ENCODE data around the gene CCR5AS.
"Not testable (repeated sequence)": the region's sequence is repeated elsewhere in the genome, so short reads cannot be mapped to it uniquely, and the experiment has no call there.

CCR5AS gene

DNA sequence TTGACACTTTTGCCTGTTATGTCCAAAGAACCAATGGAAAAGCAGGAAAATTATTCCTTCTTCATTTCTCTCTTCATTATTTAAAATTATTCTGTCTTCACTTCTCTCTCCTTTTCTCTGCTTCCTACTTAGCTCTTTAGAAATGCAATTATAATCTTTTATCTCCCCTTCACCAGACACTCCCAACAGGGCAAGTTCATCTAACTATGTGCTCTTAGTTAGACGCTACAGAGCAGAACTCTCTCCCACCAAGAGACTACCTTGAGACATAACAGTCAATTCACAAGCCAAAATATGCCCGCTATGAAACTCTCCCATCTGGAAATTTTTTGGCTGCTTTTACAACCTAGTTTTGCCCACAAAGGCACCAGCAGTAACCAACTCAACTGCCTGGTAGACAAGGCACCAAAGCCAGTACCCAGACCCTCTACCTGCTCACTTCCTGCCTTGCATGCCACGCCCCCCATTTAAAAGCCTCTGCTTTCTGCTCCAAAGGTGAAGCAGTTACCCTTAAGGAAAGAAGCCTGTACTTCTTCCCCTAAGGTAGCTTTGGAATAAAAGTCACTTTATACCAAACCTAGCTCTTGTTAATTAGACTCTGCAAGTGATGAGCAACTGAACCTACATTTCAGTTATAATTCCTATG is 28.3 kb upstream of the CCR5AS start:
- Mint-ChIP-seq H3K27ac (no peak overlapping the region), H3K4me1 (peaks cover under 1% of the 10 kb centered on the region)

DNA sequence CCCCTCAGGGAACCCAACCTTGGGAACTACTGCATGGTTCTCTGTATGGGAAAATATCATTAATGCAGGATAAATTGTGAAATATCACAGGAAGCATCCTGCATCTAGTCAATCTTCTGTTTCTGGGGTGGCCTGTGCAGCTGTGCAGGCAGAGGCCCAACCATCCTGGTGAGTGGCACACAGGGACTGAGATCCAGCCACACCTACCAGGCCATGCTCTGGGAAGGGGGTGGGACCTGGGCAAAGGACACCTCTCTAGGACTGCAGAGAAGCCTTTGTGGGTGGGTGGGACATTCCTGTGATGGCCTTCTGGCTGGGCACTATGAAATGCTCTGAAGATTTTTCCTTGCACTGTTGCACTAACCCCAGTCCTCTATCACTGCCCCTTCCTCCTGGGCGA is 27.0 kb upstream of the CCR5AS start:
- Mint-ChIP-seq H3K9me3 (peaks cover 7% of the 10 kb centered on the region), H3K27me3 (no peaks in the 10 kb centered on the region), H3K4me3 (no peak overlapping the region), H3K4me1 (no peaks in the 10 kb centered on the region), H3K27ac (no peak overlapping the region), H3K36me3 (peaks cover 7% of the 10 kb centered on the region)

More for the DNA sequence above, 28.3 kb upstream of the CCR5AS start:
- H3K4me3 Mint-ChIP-seq: no peak overlapping the region
- H3K36me3 Mint-ChIP-seq: peaks cover 7% of the 10 kb centered on the region
- H3K9me3 Mint-ChIP-seq: peaks cover 7% of the 10 kb centered on the region
- no peaks in the 10 kb centered on the region for H3K27me3 Mint-ChIP-seq

DNA sequence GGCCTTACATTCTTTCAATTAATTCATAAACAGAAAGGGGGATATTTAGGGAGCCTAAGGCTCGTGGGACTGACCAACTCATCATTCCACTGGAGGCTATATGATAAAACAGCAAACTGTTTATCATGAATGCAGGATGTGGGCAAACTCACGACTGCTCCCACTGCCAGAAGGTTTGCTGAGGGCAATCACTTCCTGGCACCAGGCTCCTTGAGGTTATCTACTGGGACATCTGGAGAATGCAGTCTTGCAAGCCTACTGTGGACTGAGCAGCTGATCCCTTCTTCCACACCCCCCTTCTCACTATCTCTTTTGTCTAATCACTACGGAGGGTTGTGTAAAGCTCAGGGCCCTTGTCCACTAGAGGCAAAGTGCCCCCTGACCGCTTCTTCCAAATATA is 26.3 kb upstream of the CCR5AS start:
- not testable (repeated sequence) for H3K4me3 Mint-ChIP-seq, H3K27ac Mint-ChIP-seq, H3K4me1 Mint-ChIP-seq

DNA sequence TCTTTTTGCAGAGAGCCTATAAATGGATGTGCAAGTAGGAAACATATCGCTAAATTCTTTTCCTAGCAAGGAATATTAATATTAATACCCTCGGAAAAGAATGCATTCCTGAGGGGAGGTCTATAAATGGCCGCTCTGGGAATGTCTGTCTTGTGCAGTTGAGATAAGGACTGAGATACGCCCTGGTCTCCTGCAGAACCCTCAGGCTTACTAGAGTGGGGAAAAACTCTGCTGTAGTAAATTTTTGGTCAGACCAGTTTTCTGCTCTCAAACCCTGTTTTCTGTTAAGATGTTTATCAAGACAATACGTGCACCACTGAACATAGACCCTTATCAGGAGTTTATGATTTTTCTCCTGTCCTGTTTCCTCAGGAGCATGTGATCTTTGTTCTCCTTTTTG is 25.0 kb upstream of the CCR5AS start:
- H3K4me3 Mint-ChIP-seq, H3K4me1 Mint-ChIP-seq, H3K9me3 Mint-ChIP-seq, H3K27me3 Mint-ChIP-seq, H3K36me3 Mint-ChIP-seq, H3K27ac Mint-ChIP-seq: not testable (repeated sequence)

More for the DNA sequence above, 26.3 kb upstream of the CCR5AS start:
- not testable (repeated sequence) for H3K27me3 Mint-ChIP-seq, H3K36me3 Mint-ChIP-seq, H3K9me3 Mint-ChIP-seq

DNA sequence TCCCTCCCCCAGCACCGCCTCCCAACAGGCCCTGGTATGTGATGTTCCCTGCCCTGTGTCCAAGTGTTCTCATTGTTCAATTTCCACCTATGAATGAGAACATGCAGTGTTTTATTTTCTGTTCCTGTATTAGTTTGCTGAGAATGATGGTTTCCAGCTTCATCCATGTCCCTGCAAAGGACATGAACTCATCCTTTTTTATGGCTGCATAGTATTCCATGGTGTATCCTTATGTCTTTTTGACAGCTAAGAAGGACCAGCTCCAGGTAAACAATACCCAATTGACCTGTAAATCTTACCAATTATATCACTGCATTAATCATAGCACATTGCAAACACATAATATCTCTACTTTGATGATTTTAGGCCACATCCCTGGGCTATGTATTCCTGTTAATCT is 24.0 kb upstream of the CCR5AS start:
- H3K27me3 Mint-ChIP-seq, H3K4me3 Mint-ChIP-seq, H3K27ac Mint-ChIP-seq, H3K9me3 Mint-ChIP-seq, H3K36me3 Mint-ChIP-seq, H3K4me1 Mint-ChIP-seq: not testable (repeated sequence)

DNA sequence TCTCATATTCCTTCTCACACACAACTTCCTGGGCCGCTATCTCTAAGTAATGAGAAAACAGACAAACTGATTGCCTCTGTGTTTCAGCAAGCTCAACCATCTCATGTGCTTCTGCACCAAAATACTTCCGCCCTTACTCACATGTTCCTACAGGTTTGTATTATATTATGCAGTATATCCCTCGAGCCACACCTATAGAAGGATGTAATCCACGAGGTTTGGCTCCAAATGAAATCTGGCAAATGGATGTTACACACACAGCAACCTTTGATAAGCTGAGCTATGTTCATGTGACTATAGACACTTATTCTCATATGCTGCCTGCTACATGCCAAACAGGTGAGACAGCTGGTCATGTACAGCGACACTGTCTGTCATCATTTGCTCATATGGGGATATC is 22.8 kb upstream of the CCR5AS start:
- Mint-ChIP-seq H3K4me3 (no peak overlapping the region), H3K9me3 (peaks cover 7% of the 10 kb centered on the region), H3K36me3 (peaks cover 7% of the 10 kb centered on the region), H3K27ac (no peak overlapping the region), H3K27me3 (no peaks in the 10 kb centered on the region), H3K4me1 (peaks cover 4% of the 10 kb centered on the region)

DNA sequence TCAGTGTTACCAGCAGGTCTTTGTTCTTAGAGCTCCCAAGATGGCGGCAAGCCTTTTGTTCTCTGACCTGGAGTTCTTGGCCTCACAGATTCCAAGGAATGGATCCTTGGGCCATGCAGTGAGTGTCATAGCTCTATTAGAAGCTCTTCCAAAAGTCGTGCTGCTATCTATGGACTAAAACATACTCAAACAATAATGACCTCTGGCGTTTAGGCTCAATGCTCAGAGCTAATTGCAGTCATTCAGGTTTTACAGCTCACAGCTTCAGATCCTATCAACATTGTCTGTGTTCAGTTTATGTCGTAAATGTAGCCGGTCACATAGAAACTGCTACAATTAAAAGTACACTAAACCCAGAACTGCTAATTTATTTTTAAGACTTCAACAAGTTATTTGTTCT is 22.4 kb upstream of the CCR5AS start:
- no peaks in the 10 kb centered on the region for H3K27me3 Mint-ChIP-seq
- H3K9me3 Mint-ChIP-seq: peaks cover 7% of the 10 kb centered on the region
- H3K4me3 Mint-ChIP-seq: no peak overlapping the region
- peaks cover 7% of the 10 kb centered on the region for H3K36me3 Mint-ChIP-seq
- peaks cover 4% of the 10 kb centered on the region for H3K4me1 Mint-ChIP-seq
- no peak overlapping the region for H3K27ac Mint-ChIP-seq

DNA sequence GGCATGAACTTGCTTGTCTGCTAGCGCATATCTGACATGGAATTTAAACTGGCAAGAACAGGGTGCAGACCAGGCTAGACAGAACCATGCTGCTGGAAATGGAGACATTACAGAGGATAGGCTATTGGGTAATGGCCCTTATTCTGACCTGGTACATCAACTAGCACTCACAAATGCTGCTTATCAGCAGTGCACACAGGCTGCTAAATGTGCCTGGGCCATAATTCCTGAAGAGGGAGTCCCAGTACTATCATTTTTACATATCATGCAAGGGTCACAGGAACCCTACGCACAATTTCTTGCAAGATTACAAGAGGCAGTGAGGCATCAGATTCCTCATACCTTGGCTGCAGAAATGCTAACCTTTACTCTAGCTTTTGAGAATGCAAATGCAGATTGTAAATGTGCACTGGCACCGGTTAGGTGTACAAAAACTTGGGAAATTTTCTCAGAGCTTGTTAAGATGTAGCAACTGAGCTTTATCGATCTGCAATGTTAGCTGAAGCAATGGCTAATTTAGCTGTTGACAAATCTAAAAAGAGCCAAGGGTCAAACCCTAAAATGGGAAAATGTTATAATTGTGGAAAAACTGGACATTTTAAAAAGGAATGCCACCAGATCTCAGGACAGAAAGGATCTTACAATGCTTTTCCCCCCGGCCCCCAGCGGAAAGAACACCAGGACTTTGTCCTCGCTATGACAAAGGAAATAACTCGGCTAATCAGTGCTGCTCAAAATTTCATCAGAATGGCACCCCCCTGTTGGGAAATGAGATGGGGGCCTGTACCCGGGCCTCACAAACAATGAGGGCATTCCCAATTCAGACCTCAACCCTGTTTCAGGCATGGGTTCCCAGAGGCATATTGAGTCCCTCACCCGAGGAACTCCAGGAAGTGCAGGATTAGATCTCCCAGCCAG is 21.3 kb upstream of the CCR5AS start:
- Mint-ChIP-seq H3K9me3 (peaks cover 7% of the 10 kb centered on the region), H3K27me3 (no peaks in the 10 kb centered on the region), H3K4me3 (no peak overlapping the region), H3K27ac (no peak overlapping the region), H3K36me3 (peaks cover 7% of the 10 kb centered on the region), H3K4me1 (peaks cover 4% of the 10 kb centered on the region)

DNA sequence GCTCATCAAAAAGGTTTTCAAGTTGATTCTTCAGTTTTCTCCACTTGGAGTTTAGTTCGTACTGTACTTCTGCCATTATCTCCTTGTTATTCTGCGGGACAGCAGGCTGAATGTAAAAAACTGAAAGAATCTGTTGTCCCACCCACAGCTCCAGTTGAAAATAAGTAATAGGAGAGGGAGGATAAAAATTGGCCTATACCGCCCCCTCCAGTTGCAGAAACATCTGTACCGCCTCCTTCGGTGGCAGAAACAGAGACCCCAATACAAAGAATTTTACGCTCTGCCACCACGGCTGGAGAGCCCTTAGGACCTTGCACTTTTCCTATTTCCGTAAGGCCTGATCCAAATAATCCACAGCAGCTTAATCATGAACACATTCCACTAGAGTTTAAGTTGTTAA is 20.5 kb upstream of the CCR5AS start:
- not testable (repeated sequence) for H3K27ac Mint-ChIP-seq, H3K4me1 Mint-ChIP-seq, H3K36me3 Mint-ChIP-seq, H3K9me3 Mint-ChIP-seq, H3K4me3 Mint-ChIP-seq, H3K27me3 Mint-ChIP-seq

DNA sequence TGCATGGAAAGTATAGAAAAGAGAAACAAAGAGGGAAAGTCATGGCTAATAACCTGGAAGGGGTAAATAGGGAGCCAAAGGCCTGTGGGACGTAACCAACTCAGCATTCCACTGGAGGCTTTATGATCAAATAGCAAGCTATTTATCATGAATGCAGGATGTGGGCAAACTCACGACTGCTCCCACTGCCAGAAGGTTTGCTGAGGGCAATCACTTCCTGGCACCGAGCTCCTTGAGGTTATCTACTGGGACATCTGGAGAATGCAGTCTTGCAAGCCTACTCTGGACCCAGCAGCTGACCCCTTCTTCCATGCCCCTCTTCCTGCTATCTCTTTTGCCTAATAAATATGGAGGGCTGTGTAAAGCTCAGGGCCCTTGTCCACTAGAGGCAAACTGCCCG is 19.6 kb upstream of the CCR5AS start:
- not testable (repeated sequence) for H3K4me1 Mint-ChIP-seq, H3K27me3 Mint-ChIP-seq, H3K27ac Mint-ChIP-seq, H3K9me3 Mint-ChIP-seq, H3K36me3 Mint-ChIP-seq, H3K4me3 Mint-ChIP-seq

DNA sequence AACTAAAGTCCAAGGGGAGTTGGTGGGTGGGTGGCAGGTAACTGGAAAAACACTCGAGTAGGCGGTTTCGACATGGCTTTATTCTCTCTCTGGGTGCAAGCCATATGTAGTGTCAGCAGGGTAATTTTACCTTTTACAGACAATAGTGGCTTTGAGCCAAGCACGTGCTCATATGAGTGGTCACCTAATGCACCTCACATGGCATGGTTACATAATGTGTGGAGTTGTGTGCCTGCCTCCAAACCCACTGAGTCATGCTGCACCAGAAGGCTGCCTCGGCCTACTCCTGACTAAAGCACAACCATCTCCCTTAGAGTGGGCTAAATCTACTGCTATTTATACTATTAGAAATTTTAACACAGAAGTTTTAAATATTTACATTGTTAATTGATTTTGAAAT is 16.7 kb upstream of the CCR5AS start:
- peaks cover 4% of the 10 kb centered on the region for H3K4me1 Mint-ChIP-seq
- H3K4me3 Mint-ChIP-seq: no peak overlapping the region
- no peak overlapping the region for H3K27ac Mint-ChIP-seq
- H3K9me3 Mint-ChIP-seq: no peaks in the 10 kb centered on the region
- no peaks in the 10 kb centered on the region for H3K27me3 Mint-ChIP-seq
- no peaks in the 10 kb centered on the region for H3K36me3 Mint-ChIP-seq

DNA sequence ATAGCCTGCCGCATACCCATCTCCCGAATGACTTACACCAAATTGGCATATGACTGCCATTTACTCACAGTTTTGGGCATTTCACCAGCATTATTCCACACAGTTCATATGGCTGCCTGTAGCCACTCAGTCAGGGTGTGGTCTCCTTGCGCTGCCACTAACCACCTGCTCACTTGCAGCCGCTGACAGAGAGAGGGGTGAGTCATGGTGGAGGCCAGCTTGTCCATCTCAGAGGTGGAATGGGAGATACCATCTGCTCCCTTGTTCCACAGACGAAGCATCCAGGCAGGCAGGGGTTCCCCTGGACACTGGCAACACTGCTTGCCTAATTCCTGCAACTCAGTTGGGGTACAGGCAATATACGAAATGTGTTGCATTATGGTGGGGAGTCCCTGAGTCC is 15.8 kb upstream of the CCR5AS start:
- Mint-ChIP-seq H3K9me3 (no peaks in the 10 kb centered on the region), H3K4me3 (no peak overlapping the region), H3K36me3 (no peaks in the 10 kb centered on the region), H3K27ac (no peak overlapping the region), H3K27me3 (no peaks in the 10 kb centered on the region), H3K4me1 (peaks cover 4% of the 10 kb centered on the region)

DNA sequence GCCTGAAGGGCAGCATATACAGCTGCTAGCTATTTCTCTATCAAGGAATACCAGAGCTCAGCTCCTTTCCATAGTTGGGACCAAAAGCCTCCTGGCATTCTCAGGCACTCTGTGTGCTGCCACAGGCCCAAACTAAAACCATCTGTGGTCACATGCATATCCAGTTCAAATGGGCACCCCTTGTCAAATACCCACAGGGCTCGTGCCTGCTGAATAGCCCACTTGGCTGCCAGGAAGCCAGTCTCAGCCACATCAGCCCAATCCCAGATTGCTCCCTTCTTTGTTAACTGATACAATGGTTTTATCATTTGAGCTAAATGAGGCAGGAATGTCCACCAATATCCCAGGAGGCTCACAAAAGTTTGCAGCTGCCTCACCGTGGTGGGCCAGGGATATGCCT is 14.1 kb upstream of the CCR5AS start:
- H3K4me3 Mint-ChIP-seq: no peak overlapping the region
- H3K36me3 Mint-ChIP-seq: no peaks in the 10 kb centered on the region
- peaks cover 7% of the 10 kb centered on the region for H3K4me1 Mint-ChIP-seq
- H3K9me3 Mint-ChIP-seq: no peaks in the 10 kb centered on the region
- no peak overlapping the region for H3K27ac Mint-ChIP-seq
- H3K27me3 Mint-ChIP-seq: no peaks in the 10 kb centered on the region

DNA sequence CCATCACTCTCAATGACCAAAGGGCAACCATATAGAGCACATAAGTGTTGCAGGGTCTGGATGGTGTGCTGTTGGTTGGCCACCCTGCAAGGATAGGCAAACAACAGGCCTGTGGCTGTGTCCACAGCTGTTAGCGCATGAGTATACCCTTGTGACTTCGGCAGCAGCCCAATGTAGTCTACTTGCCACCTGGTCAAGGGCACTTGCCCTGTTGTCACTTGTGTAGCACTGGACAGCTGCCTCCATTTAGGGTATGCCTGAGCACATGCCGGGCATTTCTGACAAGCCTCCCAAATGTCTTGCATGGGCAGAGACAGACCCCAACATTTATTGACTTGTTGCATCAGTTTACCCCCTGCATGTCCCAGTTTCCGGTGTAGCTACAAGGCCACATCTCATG is 12.9 kb upstream of the CCR5AS start:
- peaks cover 8% of the 10 kb centered on the region for H3K4me1 Mint-ChIP-seq

DNA sequence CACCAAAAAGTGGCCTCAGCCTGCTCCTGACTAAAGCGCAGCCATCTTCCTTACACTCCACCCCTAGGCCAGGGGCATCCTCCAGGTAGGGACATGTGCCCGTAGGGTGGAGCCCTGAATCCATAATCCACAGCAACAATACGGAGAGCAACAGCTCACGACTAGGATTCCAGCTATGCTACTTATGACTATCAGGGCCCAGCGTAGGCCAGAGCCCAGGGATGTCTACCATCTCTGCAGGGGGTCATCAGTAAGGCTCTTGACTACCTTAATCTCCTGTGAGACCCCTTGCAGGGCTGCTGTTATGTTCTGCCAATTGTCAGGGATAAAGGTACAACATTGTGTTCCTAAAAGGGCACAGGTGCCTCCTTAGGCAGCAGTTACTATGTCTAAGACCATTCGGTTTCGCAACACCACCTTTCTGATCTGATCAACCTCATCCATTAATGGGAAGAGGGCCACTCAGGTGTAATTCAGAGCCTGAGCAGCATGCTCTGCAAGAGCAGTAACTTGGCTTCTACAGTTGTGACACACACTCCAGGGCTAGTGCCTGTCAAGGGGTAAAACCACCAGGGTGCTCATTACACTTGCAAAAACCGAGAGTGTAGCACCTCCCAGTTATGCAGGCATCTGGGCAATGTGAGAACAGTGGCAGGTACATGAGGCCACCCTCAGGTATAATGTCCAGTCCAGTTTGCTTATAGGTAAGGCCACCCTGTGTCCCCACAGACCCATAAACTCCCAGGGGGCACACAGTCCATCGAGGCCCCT is 11.2 kb upstream of the CCR5AS start:
- no peaks in the 10 kb centered on the region for H3K9me3 Mint-ChIP-seq
- H3K4me1 Mint-ChIP-seq: peaks cover 8% of the 10 kb centered on the region
- no peak overlapping the region for H3K4me3 Mint-ChIP-seq
- no peaks in the 10 kb centered on the region for H3K36me3 Mint-ChIP-seq
- no peak overlapping the region for H3K27ac Mint-ChIP-seq
- no peaks in the 10 kb centered on the region for H3K27me3 Mint-ChIP-seq

More for the DNA sequence above, 12.9 kb upstream of the CCR5AS start:
- no peak overlapping the region for H3K4me3 Mint-ChIP-seq
- H3K36me3 Mint-ChIP-seq: no peaks in the 10 kb centered on the region
- no peaks in the 10 kb centered on the region for H3K27me3 Mint-ChIP-seq
- no peaks in the 10 kb centered on the region for H3K9me3 Mint-ChIP-seq
- H3K27ac Mint-ChIP-seq: no peak overlapping the region

Data from activated naive CD4-positive, alpha-beta T cell treated with anti-CD3 and anti-CD28 coated beads, Interleukin-2, amount 50 U/mL, for 24 hours (primary cell).